GM12878 (cell line): ENCODE measurements around the gene ZNF780B. TPM values are rescaled to one million over a fixed set of nuclear protein-coding genes. Genes with fewer than 3 reads are reported as not detected.

Source experiments
- BCL11A ChIP-seq: IDR thresholded peaks from 2 replicates; pipeline ENCODE4 v1.6.1; 2011; ENCODE audit warnings: low read depth, low read length
- CUX1 ChIP-seq: IDR thresholded peaks from 2 replicates; pipeline ENCODE4 v1.6.1; 2012; ENCODE audit warnings: improper control_type of control experiment, low read depth, low read length; ENCODE audit not compliant: insufficient replicate concordance
- EGR1 ChIP-seq, 2 experiments: IDR thresholded peaks; 1 replicate in 1 of 2; 2 replicates in 1 of 2; pipeline ENCODE4 v1.6.1; 2011 to 2012; ENCODE audit warnings: low read depth in 2 of 2, low read length in 2 of 2, borderline replicate concordance in 1 of 2, mild to moderate bottlenecking in 1 of 2, moderate library complexity in 1 of 2
- IRF3 ChIP-seq: fragments of 450-650 bp; IDR thresholded peaks from 2 replicates; pipeline ENCODE4 v1.6.1; 2014; ENCODE audit warnings: mild to moderate bottlenecking
- LARP7 ChIP-seq: fragments of 450-650 bp; IDR thresholded peaks from 2 replicates; pipeline ENCODE4 v1.6.1; 2017; ENCODE audit warnings: mild to moderate bottlenecking
- MEF2B ChIP-seq: fragments of 450-650 bp; IDR thresholded peaks from 2 replicates; pipeline ENCODE4 v1.6.1; 2018; ENCODE audit warnings: mild to moderate bottlenecking, moderate library complexity; ENCODE audit not compliant: partially characterized antibody, poor library complexity, severe bottlenecking
- MXI1 ChIP-seq: fragments of 150-350 bp; IDR thresholded peaks from 2 replicates; pipeline ENCODE4 v1.6.1; 2011; ENCODE audit warnings: low read depth, mild to moderate bottlenecking, inconsistent platforms, low read length, improper control_type of control experiment
- NFIC ChIP-seq: IDR thresholded peaks from 2 replicates; pipeline ENCODE4 v1.6.1; 2012; ENCODE audit warnings: low read depth, mild to moderate bottlenecking, inconsistent platforms, low read length, moderate library complexity
- NFYB ChIP-seq: IDR thresholded peaks from 2 replicates; pipeline ENCODE4 v1.6.1; 2011; ENCODE audit warnings: low read depth, mild to moderate bottlenecking, low read length, improper control_type of control experiment, moderate library complexity; ENCODE audit not compliant: insufficient read depth
- RAD51 ChIP-seq: fragments of 450-650 bp; IDR thresholded peaks from 2 replicates; pipeline ENCODE4 v1.6.1; 2016; ENCODE audit warnings: moderate library complexity, mild to moderate bottlenecking, inconsistent platforms
- RELA ChIP-seq: fragments of 450-650 bp; IDR thresholded peaks from 2 replicates; pipeline ENCODE4 v1.8.0; 2014; ENCODE audit warnings: borderline replicate concordance; ENCODE audit not compliant: partially characterized antibody
- SMC3 ChIP-seq: IDR thresholded peaks from 2 replicates; pipeline ENCODE4 v1.6.1; 2011; ENCODE audit warnings: low read length, improper control_type of control experiment, borderline replicate concordance
- TCF12 ChIP-seq: IDR thresholded peaks from 2 replicates; pipeline ENCODE4 v1.6.1; 2011; ENCODE audit warnings: low read depth, mild to moderate bottlenecking, low read length
- YY1 ChIP-seq: IDR thresholded peaks from 2 replicates; pipeline ENCODE4 v1.6.1; 2011; ENCODE audit warnings: low read depth, mild to moderate bottlenecking, low read length
- polyA plus RNA-seq, 11 experiments: library from polyadenylated mRNA; depleted of rRNA in 4 of 11; unstranded in 6 of 11; stranded (reverse) in 5 of 11; fragments of >200 nt; fragmentation: Nextera tagmentation in 4 of 11; fragmentation: Illumina TruSeq in 1 of 11; extraction: Ambion mirVana in 4 of 11; extraction: Trizol in 1 of 11; gene quantifications; 1 replicate in 1 of 11; 2 replicates in 10 of 11; pipeline versions ENCODE4 v1.2.1 to v1.2.3, GENCODE V29; 2011 to 2016; ENCODE audit warnings: inconsistent platforms in 2 of 11, missing spikeins in 2 of 11, low read depth in 1 of 11
- total RNA-seq, 4 experiments: library from RNA; depleted of rRNA in 3 of 4; stranded (reverse); fragments of >200 nt in 3 of 4; fragmentation: Illumina TruSeq in 1 of 4; extraction: Trizol in 1 of 4; gene quantifications; 2 replicates each; pipeline versions ENCODE4 v1.2.1 to v1.2.3, GENCODE V29; 2013 to 2021
- TF ChIP-seq, protein P1 (sequence below): IDR thresholded peaks from 2 replicates; pipeline ENCODE4 v1.6.1; 2011; ENCODE audit warnings: mild to moderate bottlenecking, low read depth, low read length, moderate library complexity; ENCODE audit not compliant: insufficient replicate concordance
- TF ChIP-seq, protein P2 (sequence below): fragments of 450-650 bp; IDR thresholded peaks from 2 replicates; pipeline ENCODE4 v1.6.1; 2017; ENCODE audit warnings: mild to moderate bottlenecking
- TF ChIP-seq, protein P3 (sequence below): IDR thresholded peaks from 2 replicates; pipeline ENCODE4 v1.6.1; 2011; ENCODE audit warnings: low read depth, low read length, improper control_type of control experiment, borderline replicate concordance

ZNF780B gene
- total and polyA plus RNA-seq, 10 of the 15 experiments (the other 5 are each of a cell fraction or from before 2014, with no cell fraction given): 7.3 to 24.0 (median 12.3) TPM

GRCh38 chr19:39996811-39997637 is 59.0 kb downstream of the ZNF780B start, which contains the start of gene ZNF546 (continued):
- TF ChIP-seq NFYB: no peak
- TF ChIP-seq RELA: peak; percentile 19
- TF ChIP-seq BCL11A: no peak
- TF ChIP-seq LARP7: peak; percentile 49
- peak; percentile 33; the same call in 1 of the 2 replicates for TF ChIP-seq NFIC
- TF ChIP-seq, protein P1, sequence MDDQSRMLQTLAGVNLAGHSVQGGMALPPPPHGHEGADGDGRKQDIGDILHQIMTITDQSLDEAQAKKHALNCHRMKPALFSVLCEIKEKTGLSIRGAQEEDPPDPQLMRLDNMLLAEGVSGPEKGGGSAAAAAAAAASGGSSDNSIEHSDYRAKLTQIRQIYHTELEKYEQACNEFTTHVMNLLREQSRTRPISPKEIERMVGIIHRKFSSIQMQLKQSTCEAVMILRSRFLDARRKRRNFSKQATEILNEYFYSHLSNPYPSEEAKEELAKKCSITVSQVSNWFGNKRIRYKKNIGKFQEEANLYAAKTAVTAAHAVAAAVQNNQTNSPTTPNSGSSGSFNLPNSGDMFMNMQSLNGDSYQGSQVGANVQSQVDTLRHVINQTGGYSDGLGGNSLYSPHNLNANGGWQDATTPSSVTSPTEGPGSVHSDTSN: no peak
- TF ChIP-seq EGR1 (IDR thresholded peaks at IDR 0.05; ENCODE audit: borderline replicate concordance in 1 of 2, low read depth in 2 of 2, low read length in 2 of 2): peak in 1 of 2 experiments; percentile 40; a peak in 1 of 3 replicates
- TF ChIP-seq IRF3: no peak
- no peak for TF ChIP-seq TCF12
- peak; percentile 68; the same call in 1 of the 2 replicates for TF ChIP-seq MXI1
- TF ChIP-seq, protein P2, sequence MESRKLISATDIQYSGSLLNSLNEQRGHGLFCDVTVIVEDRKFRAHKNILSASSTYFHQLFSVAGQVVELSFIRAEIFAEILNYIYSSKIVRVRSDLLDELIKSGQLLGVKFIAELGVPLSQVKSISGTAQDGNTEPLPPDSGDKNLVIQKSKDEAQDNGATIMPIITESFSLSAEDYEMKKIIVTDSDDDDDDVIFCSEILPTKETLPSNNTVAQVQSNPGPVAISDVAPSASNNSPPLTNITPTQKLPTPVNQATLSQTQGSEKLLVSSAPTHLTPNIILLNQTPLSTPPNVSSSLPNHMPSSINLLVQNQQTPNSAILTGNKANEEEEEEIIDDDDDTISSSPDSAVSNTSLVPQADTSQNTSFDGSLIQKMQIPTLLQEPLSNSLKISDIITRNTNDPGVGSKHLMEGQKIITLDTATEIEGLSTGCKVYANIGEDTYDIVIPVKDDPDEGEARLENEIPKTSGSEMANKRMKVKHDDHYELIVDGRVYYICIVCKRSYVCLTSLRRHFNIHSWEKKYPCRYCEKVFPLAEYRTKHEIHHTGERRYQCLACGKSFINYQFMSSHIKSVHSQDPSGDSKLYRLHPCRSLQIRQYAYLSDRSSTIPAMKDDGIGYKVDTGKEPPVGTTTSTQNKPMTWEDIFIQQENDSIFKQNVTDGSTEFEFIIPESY: no peak
- no peak for TF ChIP-seq CUX1
- TF ChIP-seq YY1: peak; percentile 28; the same call in 1 of the 2 replicates
- TF ChIP-seq MEF2B: no peak
- TF ChIP-seq SMC3: no peak
- TF ChIP-seq, protein P3, sequence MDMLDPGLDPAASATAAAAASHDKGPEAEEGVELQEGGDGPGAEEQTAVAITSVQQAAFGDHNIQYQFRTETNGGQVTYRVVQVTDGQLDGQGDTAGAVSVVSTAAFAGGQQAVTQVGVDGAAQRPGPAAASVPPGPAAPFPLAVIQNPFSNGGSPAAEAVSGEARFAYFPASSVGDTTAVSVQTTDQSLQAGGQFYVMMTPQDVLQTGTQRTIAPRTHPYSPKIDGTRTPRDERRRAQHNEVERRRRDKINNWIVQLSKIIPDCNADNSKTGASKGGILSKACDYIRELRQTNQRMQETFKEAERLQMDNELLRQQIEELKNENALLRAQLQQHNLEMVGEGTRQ: no peak
- no peak for TF ChIP-seq RAD51
